ENCODE measurements around the gene SPATS2.
"Not testable (repeated sequence)": the region's sequence is repeated elsewhere in the genome, so short reads cannot be mapped to it uniquely, and the experiment has no call there.

Gene SPATS2

GRCh38 chr12:49496417-49497360 lies 129.4 kb downstream of the SPATS2 start:
- no peak overlapping the region for H3K9ac ChIP-seq (ENCODE audit: low read depth, low read length)
- no peaks in the 10 kb centered on the region for H3K4me1 ChIP-seq (ENCODE audit: control insufficient read depth, insufficient read depth, low read length)
- H3K27me3 ChIP-seq (ENCODE audit: control insufficient read depth, insufficient read depth, low read length) = no peaks in the 10 kb centered on the region
- H3K4me3 ChIP-seq (ENCODE audit: low read depth, low read length) = no peak overlapping the region
- H3K36me3 ChIP-seq (ENCODE audit: control insufficient read depth, insufficient read depth, low read length) = peaks cover 18% of the 10 kb centered on the region
- H3K9me3 ChIP-seq (ENCODE audit: control insufficient read depth, insufficient read depth, low read length) = no peaks in the 10 kb centered on the region
- peak overlapping the region; percentile 26 for H3K27ac ChIP-seq (ENCODE audit: low read depth, low read length)

- Histone ChIP-seq H3K4me3 (ENCODE audit: low read depth, low read length) (no peak overlapping the region), H3K36me3 (ENCODE audit: control insufficient read depth, insufficient read depth, low read length) (peaks cover 17% of the 10 kb centered on the region), H3K4me1 (ENCODE audit: control insufficient read depth, insufficient read depth, low read length) (no peaks in the 10 kb centered on the region), H3K9ac (ENCODE audit: low read depth, low read length) (no peak overlapping the region), H3K27me3 (ENCODE audit: control insufficient read depth, insufficient read depth, low read length) (no peaks in the 10 kb centered on the region), H3K27ac (ENCODE audit: low read depth, low read length) (no peak overlapping the region), H3K9me3 (ENCODE audit: control insufficient read depth, insufficient read depth, low read length) (no peaks in the 10 kb centered on the region)
Observed at GRCh38 chr12:49501895-49502294, 134.6 kb downstream of the SPATS2 start.

GRCh38 chr12:49502590-49502989 lies 135.3 kb downstream of the SPATS2 start:
- H3K4me3 ChIP-seq (ENCODE audit: low read depth, low read length) = no peak overlapping the region
- no peak overlapping the region for H3K9ac ChIP-seq (ENCODE audit: low read depth, low read length)
- no peaks in the 10 kb centered on the region for H3K4me1 ChIP-seq (ENCODE audit: control insufficient read depth, insufficient read depth, low read length)
- peaks cover 15% of the 10 kb centered on the region for H3K36me3 ChIP-seq (ENCODE audit: control insufficient read depth, insufficient read depth, low read length)
- H3K27me3 ChIP-seq (ENCODE audit: control insufficient read depth, insufficient read depth, low read length) = no peaks in the 10 kb centered on the region
- no peaks in the 10 kb centered on the region for H3K9me3 ChIP-seq (ENCODE audit: control insufficient read depth, insufficient read depth, low read length)
- H3K27ac ChIP-seq (ENCODE audit: low read depth, low read length) = no peak overlapping the region

- Histone ChIP-seq H3K9ac (ENCODE audit: low read depth, low read length) (no peak overlapping the region), H3K36me3 (ENCODE audit: control insufficient read depth, insufficient read depth, low read length) (peaks cover 15% of the 10 kb centered on the region), H3K27ac (ENCODE audit: low read depth, low read length) (peak overlapping the region; percentile 50), H3K4me3 (ENCODE audit: low read depth, low read length) (no peak overlapping the region), H3K4me1 (ENCODE audit: control insufficient read depth, insufficient read depth, low read length) (no peaks in the 10 kb centered on the region), H3K9me3 (ENCODE audit: control insufficient read depth, insufficient read depth, low read length) (no peaks in the 10 kb centered on the region), H3K27me3 (ENCODE audit: control insufficient read depth, insufficient read depth, low read length) (no peaks in the 10 kb centered on the region)
Observed at GRCh38 chr12:49503674-49504180, 136.5 kb downstream of the SPATS2 start.

GRCh38 chr12:49505672-49506071 lies 138.4 kb downstream of the SPATS2 start:
- H3K27me3 ChIP-seq (ENCODE audit: control insufficient read depth, insufficient read depth, low read length) = no peaks in the 10 kb centered on the region
- H3K36me3 ChIP-seq (ENCODE audit: control insufficient read depth, insufficient read depth, low read length) = 0 out of 2 replicates have a peak, but pooled peaks cover 10% of the 10 kb centered on the region
- no peaks in the 10 kb centered on the region for H3K9me3 ChIP-seq (ENCODE audit: control insufficient read depth, insufficient read depth, low read length)
- no peak overlapping the region for H3K27ac ChIP-seq (ENCODE audit: low read depth, low read length)
- no peak overlapping the region for H3K9ac ChIP-seq (ENCODE audit: low read depth, low read length)
- no peaks in the 10 kb centered on the region for H3K4me1 ChIP-seq (ENCODE audit: control insufficient read depth, insufficient read depth, low read length)
- H3K4me3 ChIP-seq (ENCODE audit: low read depth, low read length) = no peak overlapping the region

- Histone ChIP-seq H3K27ac (ENCODE audit: low read depth, low read length) (no peak overlapping the region), H3K9ac (ENCODE audit: low read depth, low read length) (no peak overlapping the region), H3K27me3 (ENCODE audit: control insufficient read depth, insufficient read depth, low read length) (no peaks in the 10 kb centered on the region), H3K36me3 (ENCODE audit: control insufficient read depth, insufficient read depth, low read length) (0 out of 2 replicates have a peak, but pooled peaks cover 7% of the 10 kb centered on the region), H3K4me3 (ENCODE audit: low read depth, low read length) (no peak overlapping the region), H3K9me3 (ENCODE audit: control insufficient read depth, insufficient read depth, low read length) (no peaks in the 10 kb centered on the region), H3K4me1 (ENCODE audit: control insufficient read depth, insufficient read depth, low read length) (no peaks in the 10 kb centered on the region)
Observed at GRCh38 chr12:49507139-49507538, 139.9 kb downstream of the SPATS2 start.

GRCh38 chr12:49509681-49510080 lies 142.4 kb downstream of the SPATS2 start:
- not testable (repeated sequence) for H3K4me3 ChIP-seq (ENCODE audit: low read depth, low read length); H3K27me3 ChIP-seq (ENCODE audit: control insufficient read depth, insufficient read depth, low read length); H3K9ac ChIP-seq (ENCODE audit: low read depth, low read length); H3K36me3 ChIP-seq (ENCODE audit: control insufficient read depth, insufficient read depth, low read length); H3K27ac ChIP-seq (ENCODE audit: low read depth, low read length); H3K4me1 ChIP-seq (ENCODE audit: control insufficient read depth, insufficient read depth, low read length); H3K9me3 ChIP-seq (ENCODE audit: control insufficient read depth, insufficient read depth, low read length)

GRCh38 chr12:49511410-49511809 lies 144.1 kb downstream of the SPATS2 start:
- Histone ChIP-seq H3K4me1 (ENCODE audit: control insufficient read depth, insufficient read depth, low read length) (no peaks in the 10 kb centered on the region), H3K27ac (ENCODE audit: low read depth, low read length) (no peak overlapping the region), H3K36me3 (ENCODE audit: control insufficient read depth, insufficient read depth, low read length) (0 out of 2 replicates have a peak, but pooled peaks cover 1% of the 10 kb centered on the region), H3K27me3 (ENCODE audit: control insufficient read depth, insufficient read depth, low read length) (no peaks in the 10 kb centered on the region), H3K9ac (ENCODE audit: low read depth, low read length) (no peak overlapping the region), H3K4me3 (ENCODE audit: low read depth, low read length) (no peak overlapping the region), H3K9me3 (ENCODE audit: control insufficient read depth, insufficient read depth, low read length) (no peaks in the 10 kb centered on the region)

- H3K36me3 ChIP-seq (ENCODE audit: control insufficient read depth, insufficient read depth, low read length) = no peaks in the 10 kb centered on the region
- H3K27me3 ChIP-seq (ENCODE audit: control insufficient read depth, insufficient read depth, low read length) = no peaks in the 10 kb centered on the region
- H3K4me1 ChIP-seq (ENCODE audit: control insufficient read depth, insufficient read depth, low read length) = no peaks in the 10 kb centered on the region
- no peaks in the 10 kb centered on the region for H3K9me3 ChIP-seq (ENCODE audit: control insufficient read depth, insufficient read depth, low read length)
- H3K27ac ChIP-seq (ENCODE audit: low read depth, low read length) = no peak overlapping the region
- H3K9ac ChIP-seq (ENCODE audit: low read depth, low read length) = no peak overlapping the region
- H3K4me3 ChIP-seq (ENCODE audit: low read depth, low read length) = no peak overlapping the region
Observed at GRCh38 chr12:49512546-49512945, 145.3 kb downstream of the SPATS2 start.

- Histone ChIP-seq H3K9ac (ENCODE audit: low read depth, low read length) (no peak overlapping the region), H3K27me3 (ENCODE audit: control insufficient read depth, insufficient read depth, low read length) (no peaks in the 10 kb centered on the region), H3K27ac (ENCODE audit: low read depth, low read length) (no peak overlapping the region), H3K4me1 (ENCODE audit: control insufficient read depth, insufficient read depth, low read length) (no peaks in the 10 kb centered on the region), H3K4me3 (ENCODE audit: low read depth, low read length) (no peak overlapping the region), H3K36me3 (ENCODE audit: control insufficient read depth, insufficient read depth, low read length) (peaks cover 6% of the 10 kb centered on the region), H3K9me3 (ENCODE audit: control insufficient read depth, insufficient read depth, low read length) (no peaks in the 10 kb centered on the region)
Observed at GRCh38 chr12:49515266-49515665, 148.0 kb downstream of the SPATS2 start.

GRCh38 chr12:49518914-49519573 lies 151.8 kb downstream of the SPATS2 start:
- H3K4me1 ChIP-seq (ENCODE audit: control insufficient read depth, insufficient read depth, low read length) = no peaks in the 10 kb centered on the region
- no peak overlapping the region for H3K9ac ChIP-seq (ENCODE audit: low read depth, low read length)
- no peak overlapping the region for H3K4me3 ChIP-seq (ENCODE audit: low read depth, low read length)
- H3K36me3 ChIP-seq (ENCODE audit: control insufficient read depth, insufficient read depth, low read length) = peaks cover 16% of the 10 kb centered on the region
- no peaks in the 10 kb centered on the region for H3K9me3 ChIP-seq (ENCODE audit: control insufficient read depth, insufficient read depth, low read length)
- no peak overlapping the region for H3K27ac ChIP-seq (ENCODE audit: low read depth, low read length)
- H3K27me3 ChIP-seq (ENCODE audit: control insufficient read depth, insufficient read depth, low read length) = no peaks in the 10 kb centered on the region
